Fibroblast of mammary gland (primary cell): ENCODE results near the gene ELAPOR2.

ENCODE experiments used
- DNase-seq: peaks from one replicate; pipeline ENCODE4 v3.0.0-alpha.2; 2010; ENCODE audit warnings: low read depth
- H3K4me3 ChIP-seq: 2 replicates; pipeline ENCODE4 v1.5.1; 2011; ENCODE audit warnings: low read depth, mild to moderate bottlenecking, low read length, moderate library complexity; ENCODE audit not compliant: control insufficient read depth
- TF ChIP-seq, protein P1 (sequence below): conservative IDR thresholded peaks from 2 replicates; pipeline ENCODE4 v1.5.1; 2011; ENCODE audit warnings: low read depth, low read length, inconsistent platforms; ENCODE audit not compliant: control insufficient read depth, insufficient read depth

Gene ELAPOR2

DNA sequence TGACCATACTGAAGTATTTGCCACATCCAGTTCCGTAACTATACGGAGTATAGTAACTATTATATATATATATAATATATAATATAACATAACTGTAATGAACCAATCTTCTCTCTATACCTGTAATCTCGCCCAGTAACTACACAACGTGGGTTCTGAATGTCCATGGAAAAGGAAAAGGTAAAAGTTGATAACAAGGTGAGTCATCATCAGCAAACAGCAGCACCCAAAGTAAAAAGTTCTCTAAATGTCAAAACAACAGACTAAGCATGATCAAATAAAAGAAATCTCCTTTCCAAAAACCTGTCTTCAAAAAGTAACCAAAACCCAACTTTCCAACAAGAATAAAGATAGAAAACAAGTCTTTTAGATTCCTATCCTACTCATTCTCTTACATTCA, 42.8 kb downstream of the ELAPOR2 start:
- no peak overlapping the region for H3K4me3 ChIP-seq
- no peak for DNase-seq
- TF ChIP-seq, protein P1, sequence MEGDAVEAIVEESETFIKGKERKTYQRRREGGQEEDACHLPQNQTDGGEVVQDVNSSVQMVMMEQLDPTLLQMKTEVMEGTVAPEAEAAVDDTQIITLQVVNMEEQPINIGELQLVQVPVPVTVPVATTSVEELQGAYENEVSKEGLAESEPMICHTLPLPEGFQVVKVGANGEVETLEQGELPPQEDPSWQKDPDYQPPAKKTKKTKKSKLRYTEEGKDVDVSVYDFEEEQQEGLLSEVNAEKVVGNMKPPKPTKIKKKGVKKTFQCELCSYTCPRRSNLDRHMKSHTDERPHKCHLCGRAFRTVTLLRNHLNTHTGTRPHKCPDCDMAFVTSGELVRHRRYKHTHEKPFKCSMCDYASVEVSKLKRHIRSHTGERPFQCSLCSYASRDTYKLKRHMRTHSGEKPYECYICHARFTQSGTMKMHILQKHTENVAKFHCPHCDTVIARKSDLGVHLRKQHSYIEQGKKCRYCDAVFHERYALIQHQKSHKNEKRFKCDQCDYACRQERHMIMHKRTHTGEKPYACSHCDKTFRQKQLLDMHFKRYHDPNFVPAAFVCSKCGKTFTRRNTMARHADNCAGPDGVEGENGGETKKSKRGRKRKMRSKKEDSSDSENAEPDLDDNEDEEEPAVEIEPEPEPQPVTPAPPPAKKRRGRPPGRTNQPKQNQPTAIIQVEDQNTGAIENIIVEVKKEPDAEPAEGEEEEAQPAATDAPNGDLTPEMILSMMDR: no peak

DNA sequence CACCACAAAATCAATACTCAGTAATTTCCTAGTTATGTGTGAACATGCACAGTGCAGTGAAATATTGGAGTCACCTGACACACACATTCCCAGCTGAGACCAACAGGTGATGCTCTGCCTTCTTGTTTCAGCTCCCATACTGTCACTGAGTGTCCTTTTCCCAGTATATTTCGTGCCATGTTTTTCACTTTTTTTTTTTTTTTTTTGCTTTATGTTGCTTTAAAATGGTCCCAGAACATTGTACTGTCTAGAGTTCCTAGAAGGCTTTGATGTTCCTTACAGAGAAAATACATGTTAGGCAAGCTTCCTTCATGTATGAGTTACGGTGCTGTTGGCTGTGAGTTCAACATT, 45.6 kb downstream of the ELAPOR2 start:
- no peak overlapping the region for H3K4me3 ChIP-seq
- TF ChIP-seq, protein P1: no peak
- no peak for DNase-seq

- DNase-seq: no peak
- no peak overlapping the region for H3K4me3 ChIP-seq
- TF ChIP-seq, protein P1: no peak
Measured at GRCh38 chr7:87013136-87013839, 46.2 kb downstream of the ELAPOR2 start.
